ENCODE results near the gene SLC30A2.

DNA sequence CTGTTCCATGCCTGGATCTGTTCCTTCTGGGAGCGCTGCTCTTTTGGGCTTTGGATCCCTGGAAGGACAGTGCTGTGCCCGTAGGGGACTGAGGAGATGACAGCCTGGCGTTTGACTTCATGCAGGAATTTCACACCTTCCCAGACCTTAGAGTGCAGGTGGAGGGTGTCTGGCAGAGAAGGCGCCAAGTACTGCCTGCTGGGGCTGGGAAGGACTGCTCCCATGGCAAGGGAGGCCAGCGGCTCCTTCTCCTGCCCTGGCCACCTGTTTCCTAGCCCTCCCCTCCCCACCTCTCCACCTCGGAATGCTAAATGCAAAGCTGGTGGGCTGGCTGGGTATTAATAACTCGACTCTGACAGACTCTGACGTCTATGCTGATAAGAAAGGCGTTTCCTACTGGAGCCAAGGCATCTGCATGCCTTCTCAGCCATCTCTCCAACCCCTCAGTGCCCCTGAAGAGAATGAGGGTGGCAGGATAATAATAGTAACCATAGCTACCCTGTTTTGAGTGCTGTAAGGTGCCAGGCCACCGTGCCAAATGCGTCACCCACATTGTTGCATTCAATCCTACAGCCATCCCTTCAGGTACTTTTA lies 48.3 kb upstream of the SLC30A2 start:
- TF ChIP-seq GATA2 (IDR thresholded peaks at IDR 0.05; ENCODE audit: low read depth, low read length) (no peak), GATA3 (IDR thresholded peaks at IDR 0.05; ENCODE audit: low read depth, low read length) (no peak)

Data from SH-SY5Y (cell line).